Neural cell (in vitro differentiated cells): Measurements from ENCODE around the gene TLN1. TPM values are rescaled to one million over a fixed set of nuclear protein-coding genes. Genes with fewer than 3 reads are reported as not detected.

Source experiments
- H2AFZ ChIP-seq: fragments of 200-600, 300-800 bp; sonication (generic), shearing (Covaris generic); 2 replicates; pipeline ENCODE4 v1.6.0; 2014; ENCODE audit warnings: low read depth, mild to moderate bottlenecking, antibody characterized with exemption, low read length, moderate library complexity
- H3F3A ChIP-seq: fragments of 200-600 bp; shearing (Covaris generic); 2 replicates; pipeline ENCODE4 v1.6.1; 2016; ENCODE audit warnings: mild to moderate bottlenecking, moderate library complexity, mixed read lengths, antibody characterized with exemption, low read length; ENCODE audit not compliant: insufficient read depth, poor library complexity, severe bottlenecking
- H3K27ac ChIP-seq: fragments of 200-600, 300-800 bp; sonication (generic), shearing (Covaris generic); 2 replicates; pipeline ENCODE4 v1.5.1; 2014; ENCODE audit warnings: mild to moderate bottlenecking, low read length, moderate library complexity
- H3K27me3 ChIP-seq: fragments of 300-800, 200-600 bp; sonication (generic), shearing (Covaris generic); 2 replicates; pipeline ENCODE4 v1.6.0; 2014; ENCODE audit warnings: mild to moderate bottlenecking, low read depth, low read length, moderate library complexity; ENCODE audit not compliant: insufficient read depth
- H3K36me3 ChIP-seq: fragments of 300-800, 200-600 bp; sonication (generic), shearing (Covaris generic); 2 replicates; pipeline ENCODE4 v1.5.1; 2014; ENCODE audit warnings: mild to moderate bottlenecking, antibody characterized with exemption, low read length, moderate library complexity; ENCODE audit not compliant: insufficient read depth
- H3K4me2 ChIP-seq: fragments of 300-800, 200-600 bp; sonication (generic), shearing (Covaris generic); 2 replicates; pipeline ENCODE4 v1.6.0; 2014; ENCODE audit warnings: mild to moderate bottlenecking, low read length
- H3K4me3 ChIP-seq: fragments of 300-800, 200-600 bp; sonication (generic), shearing (Covaris generic); 2 replicates; pipeline ENCODE4 v1.5.1; 2014; ENCODE audit warnings: mild to moderate bottlenecking, low read length, moderate library complexity
- H3K79me2 ChIP-seq: fragments of 200-600 bp; shearing (Covaris generic); replicated peaks from 2 replicates; pipeline ENCODE4 v1.6.0; 2014; ENCODE audit warnings: mild to moderate bottlenecking, low read length, moderate library complexity; ENCODE audit not compliant: insufficient read depth
- H3K9ac ChIP-seq: fragments of 300-800, 200-600 bp; sonication (generic), shearing (Covaris generic); 2 replicates; pipeline ENCODE4 v1.6.1; 2016; ENCODE audit warnings: mild to moderate bottlenecking, low read length, mixed read lengths
- H3K9me2 ChIP-seq: fragments of 200-600 bp; shearing (Covaris generic); 2 replicates; pipeline ENCODE4 v1.6.1; 2016; ENCODE audit warnings: mild to moderate bottlenecking, low read length, mixed read lengths; ENCODE audit not compliant: insufficient read depth
- H3K9me3 ChIP-seq: fragments of 200-600, 300-800 bp; sonication (generic), shearing (Covaris generic); 2 replicates; pipeline ENCODE4 v1.6.1; 2016; ENCODE audit warnings: mild to moderate bottlenecking, mixed run types, low read length, moderate library complexity, mixed read lengths
- H4K20me1 ChIP-seq: fragments of 200-600 bp; shearing (Covaris generic); 2 replicates; pipeline ENCODE4 v1.6.1; 2016; ENCODE audit warnings: mild to moderate bottlenecking, mixed run types; ENCODE audit not compliant: insufficient read depth
- EP300 ChIP-seq: fragments of 450-650 bp; conservative IDR thresholded peaks from 2 replicates; pipeline ENCODE4 v1.6.1; 2014; ENCODE audit warnings: antibody characterized with exemption, mild to moderate bottlenecking, moderate library complexity; ENCODE audit not compliant: poor library complexity, severe bottlenecking
- EZH2 ChIP-seq: fragments of 200-600, 300-800 bp; shearing (Covaris generic), sonication (generic); IDR thresholded peaks from 2 replicates; pipeline ENCODE4 v1.6.1; 2014; ENCODE audit warnings: antibody characterized with exemption, low read length, borderline replicate concordance, mild to moderate bottlenecking; ENCODE audit not compliant: insufficient read depth, poor library complexity, severe bottlenecking
- MXI1 ChIP-seq: fragments of 450-650 bp; conservative IDR thresholded peaks from 2 replicates; pipeline ENCODE4 v1.6.1; 2014; ENCODE audit warnings: antibody characterized with exemption, mild to moderate bottlenecking; ENCODE audit not compliant: poor library complexity, severe bottlenecking
- POLR2AphosphoS5 ChIP-seq: IDR thresholded peaks from 2 replicates; pipeline ENCODE4 v1.6.1; 2012
- RAD21 ChIP-seq: fragments of 450-650 bp; conservative IDR thresholded peaks from 2 replicates; pipeline ENCODE4 v1.6.1; 2014; ENCODE audit warnings: antibody characterized with exemption, mild to moderate bottlenecking, moderate library complexity
- REST ChIP-seq: IDR thresholded peaks from 2 replicates; pipeline ENCODE4 v1.6.1; 2012; ENCODE audit warnings: borderline replicate concordance
- SMC3 ChIP-seq: fragments of 450-650 bp; conservative IDR thresholded peaks from 2 replicates; pipeline ENCODE4 v1.6.1; 2014; ENCODE audit warnings: antibody characterized with exemption, mild to moderate bottlenecking, moderate library complexity; ENCODE audit not compliant: poor library complexity
- TAF1 ChIP-seq: IDR thresholded peaks from 2 replicates; pipeline ENCODE4 v1.6.1; 2012; ENCODE audit warnings: low read depth
- polyA plus RNA-seq: library from polyadenylated mRNA; depleted of rRNA; stranded (reverse); fragments of >200 nt; gene quantifications from 2 replicates; pipeline ENCODE4 v1.2.3, GENCODE V29; 2014
- TF ChIP-seq, protein P1 (sequence below): fragments of 450-650 bp; IDR thresholded peaks from 2 replicates; pipeline ENCODE4 v1.5.1; 2014; ENCODE audit warnings: antibody characterized with exemption, mild to moderate bottlenecking, moderate library complexity; ENCODE audit not compliant: poor library complexity, severe bottlenecking

The TLN1 gene
- polyA plus RNA-seq, 1 donor from 2014 or later, result 7.1 TPM

- H3K9me3 ChIP-seq, result no peaks in the 10 kb centered on the region
- peaks cover 8% of the 10 kb centered on the region for H3K36me3 ChIP-seq
- H3K4me3 ChIP-seq, result peak overlapping the region; percentile 80
- no peak overlapping the region for H3K4me2 ChIP-seq
- H3K27ac ChIP-seq, result no peak overlapping the region
- H4K20me1 ChIP-seq, result no peaks in the 10 kb centered on the region
- TF ChIP-seq REST (no peak), RAD21 (no peak), EP300 (no peak), SMC3 (no peak), MXI1 (no peak), POLR2AphosphoS5 (no peak), EZH2 (no peak), TAF1 (no peak)
- TF ChIP-seq, protein P1, sequence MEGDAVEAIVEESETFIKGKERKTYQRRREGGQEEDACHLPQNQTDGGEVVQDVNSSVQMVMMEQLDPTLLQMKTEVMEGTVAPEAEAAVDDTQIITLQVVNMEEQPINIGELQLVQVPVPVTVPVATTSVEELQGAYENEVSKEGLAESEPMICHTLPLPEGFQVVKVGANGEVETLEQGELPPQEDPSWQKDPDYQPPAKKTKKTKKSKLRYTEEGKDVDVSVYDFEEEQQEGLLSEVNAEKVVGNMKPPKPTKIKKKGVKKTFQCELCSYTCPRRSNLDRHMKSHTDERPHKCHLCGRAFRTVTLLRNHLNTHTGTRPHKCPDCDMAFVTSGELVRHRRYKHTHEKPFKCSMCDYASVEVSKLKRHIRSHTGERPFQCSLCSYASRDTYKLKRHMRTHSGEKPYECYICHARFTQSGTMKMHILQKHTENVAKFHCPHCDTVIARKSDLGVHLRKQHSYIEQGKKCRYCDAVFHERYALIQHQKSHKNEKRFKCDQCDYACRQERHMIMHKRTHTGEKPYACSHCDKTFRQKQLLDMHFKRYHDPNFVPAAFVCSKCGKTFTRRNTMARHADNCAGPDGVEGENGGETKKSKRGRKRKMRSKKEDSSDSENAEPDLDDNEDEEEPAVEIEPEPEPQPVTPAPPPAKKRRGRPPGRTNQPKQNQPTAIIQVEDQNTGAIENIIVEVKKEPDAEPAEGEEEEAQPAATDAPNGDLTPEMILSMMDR, result no peak
- no peaks in the 10 kb centered on the region for H3K27me3 ChIP-seq
- peak overlapping the region; percentile 97 for H3K9ac ChIP-seq
- H3K9me2 ChIP-seq, result no peaks in the 10 kb centered on the region
- H2AFZ ChIP-seq, result no peak overlapping the region
- no peaks in the 10 kb centered on the region for H3F3A ChIP-seq
- peaks cover 6% of the 10 kb centered on the region for H3K79me2 ChIP-seq
These were observed 75.6 kb downstream of the TLN1 start for GRCh38 chr9:35656348-35656747.

GRCh38 chr9:35653611-35654010 lies 78.4 kb downstream of the TLN1 start:
- H3K79me2 ChIP-seq, result no peaks in the 10 kb centered on the region
- H3K4me2 ChIP-seq, result no peak overlapping the region
- no peaks in the 10 kb centered on the region for H3K9me2 ChIP-seq
- H3K9ac ChIP-seq, result no peak overlapping the region
- no peak overlapping the region for H3K27ac ChIP-seq
- H3K9me3 ChIP-seq, result no peaks in the 10 kb centered on the region
- H3K4me3 ChIP-seq, result no peak overlapping the region
- no peaks in the 10 kb centered on the region for H3K27me3 ChIP-seq
- no peaks in the 10 kb centered on the region for H4K20me1 ChIP-seq
- no peaks in the 10 kb centered on the region for H3K36me3 ChIP-seq
- H2AFZ ChIP-seq, result no peak overlapping the region
- TF ChIP-seq RAD21, result no peak
- TF ChIP-seq EP300, result no peak
- TF ChIP-seq SMC3, result no peak
- TF ChIP-seq, protein P1, result no peak
- no peak for TF ChIP-seq MXI1
- TF ChIP-seq EZH2, result no peak
- H3F3A ChIP-seq, result no peaks in the 10 kb centered on the region
